Neural progenitor cell (in vitro differentiated cells): ENCODE data around the gene EPB41.

Experiments
- CTCF ChIP-seq: fragments of 200-600 bp; sonication (generic); IDR thresholded peaks from 2 replicates; pipeline ENCODE4 v1.5.1; 2017; ENCODE audit warnings: antibody characterized with exemption, mild to moderate bottlenecking
- EZH2 ChIP-seq: fragments of 200-600 bp; sonication (generic); IDR thresholded peaks from 2 replicates; pipeline ENCODE4 v1.6.1; 2017; ENCODE audit warnings: antibody characterized with exemption, mild to moderate bottlenecking, moderate library complexity
- EZH2phosphoT487 ChIP-seq: fragments of 200-600 bp; sonication (generic); IDR thresholded peaks from 2 replicates; pipeline ENCODE4 v1.6.1; 2017; ENCODE audit warnings: antibody characterized with exemption

DNA sequence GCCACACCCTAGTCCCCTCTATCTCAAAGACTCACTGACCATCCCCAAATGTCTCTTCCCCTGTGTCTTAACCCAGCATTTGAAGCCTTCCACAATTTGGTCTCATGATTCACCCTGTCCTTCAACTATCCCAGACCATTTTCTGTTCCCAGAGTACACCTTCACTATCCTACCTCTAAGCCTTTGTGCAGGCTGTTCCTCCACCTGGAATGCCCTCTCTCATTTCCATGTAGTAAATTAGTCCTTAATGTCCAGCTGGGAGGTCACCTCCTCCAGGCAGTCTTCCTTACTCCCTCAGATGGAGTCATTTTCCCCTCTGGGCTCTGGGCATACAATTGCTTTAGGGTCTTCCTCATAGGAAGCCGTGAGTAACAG, 31.1 kb upstream of the EPB41 start:
- no peak for TF ChIP-seq CTCF
- no peak for TF ChIP-seq EZH2phosphoT487
- TF ChIP-seq EZH2, result no peak
